Measurements from ENCODE around the gene COL9A3.

COL9A3 gene

GRCh38 chr20:62779417-62779685 is 37.5 kb upstream of the COL9A3 start:
- DNase-seq = no peak

- no peak for DNase-seq
These were observed 36.6 kb upstream of the COL9A3 start for GRCh38 chr20:62780204-62780603.

- no peak for DNase-seq
These were observed 36.2 kb upstream of the COL9A3 start for GRCh38 chr20:62780696-62781095.

GRCh38 chr20:62782149-62782892 is 34.5 kb upstream of the COL9A3 start:
- no peak for DNase-seq

GRCh38 chr20:62782893-62783278 is 34.0 kb upstream of the COL9A3 start:
- no peak for DNase-seq

GRCh38 chr20:62784497-62784896 is 32.4 kb upstream of the COL9A3 start:
- DNase-seq = no peak

GRCh38 chr20:62785393-62785792 is 31.5 kb upstream of the COL9A3 start:
- DNase-seq = no peak

GRCh38 chr20:62786157-62786556 is 30.7 kb upstream of the COL9A3 start:
- DNase-seq = no peak

GRCh38 chr20:62787321-62787720 is 29.5 kb upstream of the COL9A3 start:
- no peak for DNase-seq

- DNase-seq = no peak
These were observed 29.0 kb upstream of the COL9A3 start for GRCh38 chr20:62787866-62788265.

GRCh38 chr20:62788607-62789006 is 28.2 kb upstream of the COL9A3 start:
- DNase-seq = no peak

GRCh38 chr20:62790075-62790474 is 26.8 kb upstream of the COL9A3 start:
- DNase-seq = no peak

- peak; percentile 94 for DNase-seq
These were observed 25.3 kb upstream of the COL9A3 start for GRCh38 chr20:62791301-62792181.

GRCh38 chr20:62792182-62792939 is 24.5 kb upstream of the COL9A3 start:
- DNase-seq = no peak

GRCh38 chr20:62792940-62793756 is 23.7 kb upstream of the COL9A3 start:
- peak; percentile 41 for DNase-seq

GRCh38 chr20:62793757-62794006 is 23.2 kb upstream of the COL9A3 start:
- DNase-seq = no peak

- peak; percentile 93 for DNase-seq
These were observed 22.7 kb upstream of the COL9A3 start for GRCh38 chr20:62794007-62794724.

GRCh38 chr20:62795023-62795761 is 21.7 kb upstream of the COL9A3 start:
- DNase-seq = peak; percentile 57

GRCh38 chr20:62796699-62797491 is 20.0 kb upstream of the COL9A3 start:
- DNase-seq = no peak

- DNase-seq = no peak
These were observed 18.9 kb upstream of the COL9A3 start for GRCh38 chr20:62797671-62798532.
